Activated T-cell treated with anti-CD3 and anti-CD28 coated beads for 4 hours (primary cell): Measurements from ENCODE around the gene CRTAC1.

Experiments
- DNase-seq: peaks from one replicate; pipeline ENCODE4 v3.0.0-alpha.2; 2020

The CRTAC1 gene

DNA sequence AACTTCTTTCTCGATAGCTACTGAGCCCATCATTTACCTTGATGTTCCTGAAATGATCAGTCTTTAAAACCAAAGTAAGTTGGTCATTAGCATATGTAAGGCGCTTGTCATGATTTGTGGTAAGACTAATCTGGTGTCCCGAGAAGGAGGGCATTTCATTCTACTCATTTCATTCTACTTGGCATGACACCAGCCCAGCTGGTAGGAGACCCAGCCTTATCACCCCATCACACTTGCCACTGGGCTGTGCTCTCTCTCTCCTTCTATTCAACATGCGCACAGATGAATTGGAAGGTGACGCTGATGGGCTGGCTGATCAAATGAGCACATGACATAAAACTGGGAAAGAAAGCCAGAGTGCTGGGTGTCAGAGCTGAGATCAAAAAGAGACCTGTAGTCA is 65.7 kb downstream of the CRTAC1 start:
- DNase-seq, result no peak

DNA sequence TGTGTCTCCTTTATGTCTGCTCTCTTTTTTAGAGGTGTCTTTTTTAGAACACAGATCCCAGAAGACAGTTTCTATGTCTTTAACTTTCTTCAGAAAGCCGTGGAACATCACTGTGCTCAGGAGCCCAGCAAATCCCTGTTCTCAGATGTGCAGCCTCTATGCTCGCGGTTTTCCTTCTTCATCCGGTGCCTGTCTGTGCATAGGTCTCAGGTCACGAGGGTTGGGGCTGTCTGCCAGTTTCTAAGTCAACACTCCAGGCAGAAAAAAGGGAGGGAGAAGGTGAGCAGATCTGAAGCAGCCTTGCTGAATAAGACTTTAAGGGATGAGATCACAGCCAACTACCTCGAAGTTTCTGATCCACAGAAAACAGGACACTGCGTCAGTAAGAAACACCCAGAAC is 68.5 kb downstream of the CRTAC1 start:
- no peak for DNase-seq

DNA sequence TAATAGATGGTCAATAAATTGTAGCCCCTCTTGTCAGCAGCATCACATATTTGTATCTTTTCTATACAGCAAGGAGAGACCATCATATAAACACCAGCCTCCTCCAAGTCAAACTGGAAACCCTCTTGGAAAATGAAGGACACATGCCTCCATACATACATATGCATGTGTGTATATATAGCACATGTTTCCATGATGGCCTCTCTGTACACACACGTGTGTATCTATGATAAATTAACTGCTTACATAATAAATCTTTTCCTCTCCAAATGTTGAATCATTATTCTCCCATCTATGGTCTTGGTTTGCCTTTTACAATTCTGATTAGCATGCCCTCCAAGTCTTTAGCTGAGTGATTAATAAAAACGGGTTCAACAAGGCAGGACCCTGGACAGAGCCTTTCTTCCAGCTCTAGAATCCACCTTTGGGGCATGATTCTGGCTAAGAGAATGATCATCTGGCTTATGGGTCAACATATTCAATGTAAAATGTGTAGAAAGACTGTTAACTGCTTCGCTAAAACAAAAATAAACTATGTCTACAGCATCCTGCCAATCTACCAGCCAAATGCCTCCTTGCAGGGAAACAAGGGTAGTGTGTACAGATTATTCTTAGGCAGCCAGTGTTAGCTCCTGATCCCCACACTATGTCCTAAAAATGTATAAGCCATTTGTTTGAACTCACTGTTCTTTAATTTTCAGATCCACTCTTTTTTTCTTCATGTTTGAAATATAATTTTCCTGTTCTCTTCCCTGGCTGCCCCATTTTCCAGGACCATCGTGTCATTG is 70.0 kb downstream of the CRTAC1 start:
- no peak for DNase-seq

DNA sequence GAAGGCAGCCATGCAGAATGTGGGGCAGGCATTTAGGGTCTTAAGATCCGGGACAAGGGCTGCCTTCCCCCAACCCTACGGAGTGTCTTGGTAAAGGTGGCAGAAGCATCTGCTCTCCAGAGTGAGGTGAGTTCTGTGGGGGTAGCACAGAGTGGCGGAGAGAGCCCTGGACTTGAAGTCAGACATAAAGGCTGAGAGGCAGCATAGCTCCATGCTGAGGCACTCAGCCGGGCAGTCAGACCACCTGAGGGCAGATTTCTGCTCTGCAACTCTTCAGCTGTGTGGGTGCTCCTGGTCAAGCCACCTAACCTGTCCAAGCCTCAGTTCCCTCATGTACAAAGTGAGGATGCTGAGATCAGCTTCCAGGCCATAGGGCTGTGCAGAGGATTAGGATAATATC is 81.0 kb downstream of the CRTAC1 start:
- no peak for DNase-seq

DNA sequence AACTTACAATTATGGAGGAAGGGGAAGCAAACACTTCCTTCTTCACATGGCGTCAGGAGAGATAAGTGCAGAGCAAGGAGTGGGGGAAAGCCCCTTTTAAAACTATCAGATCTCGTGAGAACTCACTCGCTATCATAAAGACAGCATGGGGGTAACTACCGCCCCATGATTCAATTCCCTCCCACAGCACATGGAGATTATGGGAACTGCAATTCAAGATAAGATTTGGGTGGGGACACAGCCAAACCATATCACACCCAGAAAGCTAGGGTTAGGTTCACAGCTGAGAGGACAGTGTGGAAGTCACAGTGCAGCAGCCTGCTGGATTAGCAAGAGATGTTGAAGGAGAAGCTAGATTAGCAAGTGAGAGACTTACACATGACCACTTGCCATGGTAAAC is 81.6 kb downstream of the CRTAC1 start:
- no peak for DNase-seq

DNA sequence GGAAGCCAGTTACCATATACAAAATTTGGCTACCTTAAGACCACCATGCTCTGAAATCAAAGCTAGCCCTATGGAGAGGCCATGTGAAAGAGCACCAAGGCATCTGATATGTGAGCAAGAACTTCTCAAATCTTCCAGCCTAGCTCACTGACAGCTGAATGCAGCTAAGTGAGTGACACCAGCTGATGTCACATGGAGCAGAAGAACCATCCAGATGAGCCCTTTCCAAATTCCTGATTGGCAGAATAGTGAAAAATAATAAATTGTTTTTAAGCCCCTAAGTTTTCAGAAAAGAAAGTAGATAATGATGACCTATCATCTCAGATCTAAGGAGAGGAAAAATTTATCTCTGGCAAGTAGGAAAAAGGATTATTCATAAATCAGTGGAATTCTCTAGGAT is 85.6 kb downstream of the CRTAC1 start:
- DNase-seq, result no peak

DNA sequence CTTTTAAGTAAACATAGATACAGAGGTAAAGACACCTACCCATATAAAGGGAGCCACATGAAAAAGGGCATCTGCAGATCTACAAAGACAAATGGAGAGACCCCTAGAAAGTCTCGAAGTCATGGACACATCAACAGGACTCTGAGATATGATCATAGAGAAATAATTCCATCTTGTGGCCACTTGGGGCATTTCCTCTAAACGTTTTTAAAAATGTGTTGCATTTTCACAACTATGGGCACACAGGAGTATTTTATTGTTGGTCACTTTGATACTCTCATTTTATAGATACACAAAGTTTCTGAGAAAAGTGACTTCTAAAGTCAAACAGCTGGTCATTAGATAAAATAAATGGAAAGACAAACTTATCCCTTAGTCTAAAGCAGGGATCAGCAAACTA is 87.1 kb downstream of the CRTAC1 start:
- DNase-seq, result no peak

DNA sequence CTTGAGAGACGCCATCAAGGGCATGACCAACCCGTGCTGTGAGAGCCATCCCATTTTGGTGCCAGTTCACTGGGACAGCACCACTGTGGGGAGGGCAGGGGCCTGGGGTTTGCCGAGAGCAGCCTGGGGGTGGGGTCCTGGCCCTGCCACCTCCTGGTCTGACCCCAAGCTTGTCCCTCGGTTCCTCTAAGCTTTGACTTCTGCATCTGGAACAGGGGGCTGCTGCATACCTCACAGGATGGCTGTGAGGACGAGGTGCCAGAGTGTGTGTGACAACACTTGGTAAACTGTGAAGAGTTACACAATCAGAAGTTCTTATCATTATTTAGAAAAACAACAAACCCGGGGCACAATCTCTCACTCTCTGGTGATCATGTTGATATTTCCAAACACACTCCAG is 89.9 kb downstream of the CRTAC1 start:
- no peak for DNase-seq

DNA sequence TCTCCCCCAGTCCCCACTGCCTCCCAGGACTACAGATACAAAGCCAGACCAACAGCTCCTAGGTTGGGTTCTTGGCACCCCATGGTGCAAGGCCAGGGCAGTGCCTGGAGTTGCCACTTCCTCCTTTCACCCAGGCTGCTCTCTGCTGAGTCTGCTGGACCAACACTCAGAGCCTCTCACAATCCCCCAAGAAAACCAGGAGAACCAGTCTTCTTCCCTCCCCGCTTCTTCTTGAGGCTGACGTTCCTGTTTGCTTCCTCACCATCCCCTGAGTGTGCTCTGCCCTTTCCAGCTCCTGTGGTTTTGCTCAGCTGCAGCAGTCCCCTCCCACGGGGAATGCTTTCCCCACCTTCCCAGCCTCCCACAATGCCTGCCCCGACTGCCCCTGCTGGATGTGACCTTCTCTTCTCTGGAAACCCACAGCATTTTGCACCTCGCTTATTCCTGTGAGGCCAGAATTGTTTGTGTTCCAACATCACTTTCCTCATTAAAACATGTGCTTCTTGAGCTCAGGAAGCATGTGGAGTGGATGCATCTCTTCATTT is 90.9 kb downstream of the CRTAC1 start:
- DNase-seq, result no peak

DNA sequence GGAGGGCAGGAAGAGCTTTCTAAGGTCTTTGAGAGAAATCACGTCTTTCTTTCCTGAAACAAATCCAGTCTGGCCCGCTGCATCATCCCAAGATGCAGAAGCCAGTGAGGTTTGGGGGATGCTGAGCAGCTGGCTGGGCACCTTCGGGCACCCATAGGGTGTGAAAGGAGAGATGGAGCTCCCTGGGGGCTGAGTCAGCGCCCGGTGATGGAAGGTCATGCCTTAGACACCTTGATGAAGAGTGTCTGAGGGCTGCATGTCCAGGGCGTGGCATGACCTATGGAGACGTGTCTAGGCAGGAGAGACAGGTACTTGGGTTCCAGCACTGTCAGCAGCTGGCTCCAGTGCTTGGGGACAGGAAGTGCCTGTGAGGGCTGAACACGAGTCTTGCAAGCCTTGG is 92.5 kb downstream of the CRTAC1 start:
- DNase-seq, result no peak

DNA sequence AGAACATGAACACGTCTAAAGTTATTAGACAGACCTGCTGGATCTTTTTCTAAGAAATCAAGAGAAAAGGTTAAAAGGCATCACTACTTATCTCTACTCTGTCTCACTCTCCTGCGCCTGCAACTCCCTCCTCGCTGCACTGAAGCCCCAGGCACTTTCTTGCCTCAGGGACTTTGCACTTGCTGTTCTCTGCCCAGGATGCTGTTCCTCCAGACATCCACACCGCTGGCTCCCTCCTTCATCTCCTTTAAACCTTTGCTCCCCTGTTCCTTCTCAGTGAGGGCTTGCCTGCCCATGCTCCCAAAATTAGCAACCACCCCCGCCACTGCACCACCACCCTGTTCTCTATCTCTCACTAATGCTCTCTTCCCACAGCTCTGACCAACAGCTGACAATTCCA is 93.4 kb downstream of the CRTAC1 start:
- no peak for DNase-seq

DNA sequence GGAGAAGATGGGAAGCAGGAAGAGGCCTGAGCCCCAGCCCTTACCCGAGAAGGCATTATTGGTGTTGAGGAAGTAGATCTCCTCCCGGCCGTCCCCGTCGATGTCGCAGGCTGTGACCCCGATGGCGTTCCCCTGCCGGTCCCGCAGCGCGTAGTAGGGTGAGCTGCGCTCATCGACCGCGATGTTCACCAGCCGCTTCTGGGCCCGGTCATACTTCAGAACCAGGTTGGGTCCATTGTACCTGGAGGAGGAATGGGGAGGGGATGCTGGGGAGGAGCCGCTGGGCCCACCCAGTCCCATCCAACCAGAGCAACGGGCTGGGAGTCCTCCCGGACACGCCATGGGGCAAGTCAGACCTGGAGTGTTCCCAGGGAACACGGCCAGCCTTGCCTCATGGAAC is 94.3 kb downstream of the CRTAC1 start:
- DNase-seq, result no peak

DNA sequence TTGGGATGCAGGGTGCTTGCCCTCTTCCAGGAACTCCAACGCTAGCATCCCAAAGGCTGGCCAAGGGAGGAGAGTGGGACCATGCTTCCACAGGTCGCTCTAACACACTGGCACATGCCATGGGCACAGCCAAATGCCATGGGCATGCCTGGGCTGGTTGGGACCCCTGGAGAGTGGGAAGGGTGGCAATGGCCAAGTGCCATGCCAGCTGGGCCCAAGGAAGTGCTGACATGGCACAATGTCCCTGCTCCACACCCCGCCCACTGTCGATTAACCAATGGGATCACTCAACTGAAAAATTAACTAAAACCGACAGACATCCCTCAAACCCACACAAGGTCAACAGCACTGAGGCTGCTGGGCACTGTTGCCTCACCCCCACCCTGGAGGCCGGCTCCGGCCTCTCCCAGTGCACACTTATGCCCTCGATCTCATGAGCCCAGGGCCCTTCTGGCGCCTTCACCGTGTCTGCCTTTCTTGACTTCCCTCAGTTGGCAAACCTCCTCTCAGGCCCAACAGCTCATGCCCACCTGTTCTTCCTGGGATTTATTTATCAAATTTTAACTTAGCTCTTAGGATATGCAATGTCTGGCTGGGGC is 97.4 kb downstream of the CRTAC1 start:
- DNase-seq, result no peak

DNA sequence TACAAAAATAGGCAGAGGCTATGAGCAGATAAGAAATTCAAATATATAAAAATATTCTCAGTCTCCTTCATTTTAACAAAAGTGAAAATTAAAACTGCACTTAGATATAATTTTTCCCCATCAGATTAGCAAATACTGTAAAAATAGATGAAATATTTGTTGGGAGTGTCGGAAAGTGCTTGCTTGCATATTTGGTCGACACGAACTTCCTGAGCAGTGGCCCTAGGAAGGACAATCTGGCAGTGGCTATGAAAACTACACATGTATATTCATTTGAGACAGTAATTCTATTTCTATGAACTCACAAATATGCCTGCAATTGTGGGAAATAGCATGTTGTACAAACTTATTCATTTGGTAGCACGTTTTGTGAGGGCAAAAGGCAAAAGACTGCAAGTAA is 99.4 kb downstream of the CRTAC1 start:
- DNase-seq, result no peak

DNA sequence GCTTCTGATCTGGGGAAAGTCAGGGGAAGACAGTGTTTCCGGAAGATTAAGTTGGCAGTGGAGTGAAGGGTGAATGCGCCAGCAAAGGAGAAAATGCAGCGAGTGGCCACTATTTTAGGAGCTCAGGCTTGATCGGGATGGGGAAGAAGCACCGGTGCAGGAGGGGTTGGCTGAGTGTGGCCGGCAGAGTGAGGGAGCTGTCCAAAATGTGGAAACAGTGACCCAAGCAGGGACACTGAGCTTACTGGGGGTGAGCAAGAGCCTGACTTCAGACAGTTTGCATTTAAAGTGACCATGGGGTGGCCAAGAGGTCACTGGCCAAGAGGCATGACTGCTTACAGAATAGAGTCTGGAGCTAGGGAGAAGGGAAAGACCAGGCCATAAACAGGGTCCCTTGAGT is 101.5 kb downstream of the CRTAC1 start:
- DNase-seq, result no peak

DNA sequence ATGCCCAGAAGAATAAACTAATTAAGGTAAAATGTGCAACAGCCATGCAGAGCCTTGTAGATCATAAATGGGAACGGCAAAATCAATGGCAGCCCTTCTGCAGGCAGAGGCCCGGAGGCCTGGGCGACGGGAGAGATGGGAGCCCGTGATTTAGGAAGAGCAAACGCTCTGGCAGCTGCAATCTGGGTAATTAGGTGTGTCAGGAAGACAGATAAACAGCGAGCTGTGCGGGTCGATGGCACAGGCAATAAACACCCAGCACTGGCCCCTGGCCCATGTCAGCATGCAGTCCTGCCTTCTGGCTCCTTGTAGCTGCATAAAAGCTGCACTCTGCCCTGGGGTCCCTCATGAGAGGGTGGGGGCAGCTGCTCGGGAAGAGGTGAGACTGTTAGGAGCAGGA is 102.8 kb downstream of the CRTAC1 start:
- DNase-seq, result no peak

DNA sequence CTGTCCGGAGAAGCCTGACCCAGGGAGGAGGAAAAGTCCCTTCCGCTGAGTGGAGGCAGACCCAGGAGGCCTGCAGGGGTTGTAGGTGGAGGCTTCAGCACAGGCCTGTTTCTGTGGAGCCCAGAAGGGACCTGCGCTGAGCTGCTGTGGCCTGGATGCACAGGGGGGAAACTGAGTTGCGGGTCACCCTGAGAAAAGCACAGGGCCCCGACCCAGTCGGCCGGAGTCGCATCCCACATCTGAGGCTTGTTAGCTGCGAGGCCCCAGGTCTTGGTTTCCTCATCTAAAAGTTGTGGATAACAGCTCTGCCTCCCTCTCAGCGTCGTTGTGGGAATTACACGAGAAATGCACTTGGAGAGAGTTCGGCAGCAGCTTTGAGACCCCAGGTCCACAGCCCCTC is 104.4 kb downstream of the CRTAC1 start:
- DNase-seq, result no peak

DNA sequence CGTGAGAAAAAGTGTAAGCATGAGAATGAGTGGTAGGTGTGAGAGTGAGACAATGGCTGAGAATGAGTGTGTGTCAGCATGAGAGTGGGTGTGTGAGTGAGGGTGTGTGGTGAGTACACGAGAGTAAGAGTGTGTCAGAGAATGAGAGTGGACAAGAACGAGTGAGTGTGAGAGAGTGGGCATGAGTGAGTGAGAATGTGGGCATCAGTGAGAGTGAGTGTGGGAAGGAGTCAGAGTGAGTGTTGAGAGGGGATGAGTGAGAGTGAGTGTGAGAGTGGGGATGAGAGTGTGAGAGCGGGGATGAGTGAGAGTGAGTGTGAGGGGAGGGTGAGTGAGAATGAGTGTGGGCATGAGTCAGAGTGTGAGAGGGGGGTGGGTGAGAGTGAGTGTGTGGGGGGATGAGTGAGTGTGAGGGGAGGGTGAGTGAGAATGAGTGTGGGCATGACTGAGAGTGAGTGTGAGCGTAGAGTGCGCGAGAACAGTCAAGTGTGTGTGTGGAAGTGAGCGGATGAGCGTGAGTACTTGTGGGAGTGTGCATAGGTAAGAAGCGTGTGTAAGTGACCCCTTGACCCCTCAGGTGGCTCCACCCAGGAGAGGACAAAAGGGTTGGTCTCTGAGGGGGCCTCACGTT is 105.0 kb downstream of the CRTAC1 start:
- no peak for DNase-seq

DNA sequence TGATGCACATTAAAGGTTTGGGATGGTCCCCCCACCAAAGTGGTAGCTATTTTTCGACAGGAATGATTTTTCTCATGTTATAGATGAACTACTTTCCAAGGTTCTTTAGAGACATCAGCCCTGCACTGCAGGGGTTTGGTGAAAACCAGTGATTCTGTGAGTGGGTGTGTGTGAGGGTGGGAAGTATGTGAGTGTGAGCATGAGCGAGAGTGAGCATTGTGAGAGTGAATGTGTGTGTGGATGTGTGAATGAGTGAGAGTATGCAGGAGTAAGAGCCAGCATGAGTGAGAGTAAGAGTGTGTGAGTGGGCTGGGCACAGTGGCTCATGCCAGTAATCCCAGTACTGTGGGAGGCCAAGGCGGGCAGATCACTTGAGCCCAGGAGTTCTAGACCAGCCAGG is 105.7 kb downstream of the CRTAC1 start:
- DNase-seq, result no peak

DNA sequence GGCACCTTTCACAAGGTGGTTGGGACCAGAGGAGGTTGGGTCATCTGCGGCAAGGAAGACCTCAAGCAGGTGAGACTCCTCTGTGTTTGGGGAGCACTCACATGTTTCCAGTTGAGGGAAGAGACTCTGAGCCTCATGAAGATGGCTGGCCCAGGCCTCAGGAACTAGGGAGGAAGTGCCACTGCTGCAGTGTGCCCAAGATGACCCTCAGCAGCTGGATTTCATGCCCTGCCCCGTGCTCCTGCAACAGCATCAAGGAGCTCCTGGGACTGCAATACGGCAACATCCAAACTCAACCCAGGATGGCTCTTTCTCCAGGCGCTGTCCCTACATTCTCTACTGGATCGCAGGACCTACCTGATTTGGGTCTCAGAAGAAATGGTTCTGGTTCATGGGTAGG is 106.9 kb downstream of the CRTAC1 start:
- no peak for DNase-seq

DNA sequence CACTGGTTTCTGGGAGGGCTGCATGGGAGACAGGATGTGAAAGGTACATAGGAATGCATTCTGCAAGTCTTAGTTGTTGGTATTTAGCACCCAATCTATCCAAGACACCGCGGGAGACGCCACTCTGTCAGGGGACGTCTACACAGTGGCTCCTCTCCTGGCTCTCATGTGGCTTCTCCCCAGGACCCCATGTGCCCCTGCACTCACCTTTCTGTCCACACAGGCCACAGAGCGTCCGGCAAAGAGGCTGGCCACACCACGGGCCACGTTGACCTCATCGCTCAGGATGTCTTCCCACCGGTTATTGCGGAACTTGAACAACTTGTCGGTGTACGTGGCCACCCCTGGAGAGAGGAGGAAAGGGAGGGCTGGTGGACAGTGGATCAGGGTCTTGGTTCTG is 107.4 kb downstream of the CRTAC1 start:
- no peak for DNase-seq

DNA sequence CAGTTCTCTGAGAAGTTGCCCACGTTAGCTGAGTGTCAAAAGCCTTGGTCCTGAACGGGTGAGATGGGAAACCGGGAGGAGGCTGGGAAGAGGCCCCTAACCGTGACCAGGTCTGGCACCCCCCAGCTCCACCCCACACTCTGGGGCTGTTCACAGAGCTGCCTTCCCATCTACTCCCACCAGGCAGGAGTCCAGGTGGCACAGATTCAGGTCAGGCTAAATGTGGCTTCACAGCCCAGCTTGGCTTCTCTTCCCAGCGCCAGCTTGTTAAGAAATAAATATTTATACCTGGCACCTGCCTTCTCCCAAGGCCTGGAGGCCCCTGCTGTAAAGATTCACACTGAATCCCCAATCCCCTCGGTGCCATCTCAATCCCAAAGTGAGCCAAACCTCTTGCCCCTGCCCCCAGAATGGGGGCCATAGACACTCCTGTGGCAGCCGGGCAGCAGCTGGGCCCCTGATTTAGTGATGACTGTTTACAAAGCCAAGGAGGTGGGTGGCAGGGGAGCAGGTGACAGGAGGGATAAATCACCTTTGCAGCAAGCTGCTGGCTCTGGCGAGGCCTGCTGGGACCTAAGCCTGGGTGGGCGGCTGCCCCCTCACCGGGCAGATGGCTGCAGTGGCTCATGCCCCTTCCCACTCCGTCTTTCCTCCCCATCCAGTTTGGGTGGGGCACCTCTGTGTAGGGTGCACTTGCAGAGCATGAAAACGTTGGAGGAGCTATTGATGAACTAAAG is 108.2 kb downstream of the CRTAC1 start:
- no peak for DNase-seq

DNA sequence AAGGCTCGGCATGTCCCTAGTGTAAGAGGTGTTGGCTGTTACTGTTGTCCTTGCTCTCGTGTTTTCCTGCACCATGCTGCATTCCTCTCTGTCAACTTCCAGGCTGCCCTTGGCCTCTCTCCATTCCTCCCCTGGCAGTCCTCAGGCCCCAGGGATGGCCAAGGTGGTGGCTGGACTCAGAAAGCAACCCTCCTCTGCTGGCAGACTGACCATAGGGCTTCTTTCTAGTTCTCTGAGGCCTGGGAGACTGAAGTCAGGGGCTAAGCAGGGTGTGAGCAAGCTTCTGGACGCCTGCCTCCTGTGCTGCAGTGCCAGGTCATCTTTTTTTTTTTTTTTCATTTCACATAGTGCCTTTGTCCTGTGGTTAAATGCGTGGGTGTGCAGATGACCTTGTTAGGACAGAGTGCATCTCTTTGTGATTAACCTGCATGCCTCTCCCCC is 108.8 kb downstream of the CRTAC1 start:
- no peak for DNase-seq

DNA sequence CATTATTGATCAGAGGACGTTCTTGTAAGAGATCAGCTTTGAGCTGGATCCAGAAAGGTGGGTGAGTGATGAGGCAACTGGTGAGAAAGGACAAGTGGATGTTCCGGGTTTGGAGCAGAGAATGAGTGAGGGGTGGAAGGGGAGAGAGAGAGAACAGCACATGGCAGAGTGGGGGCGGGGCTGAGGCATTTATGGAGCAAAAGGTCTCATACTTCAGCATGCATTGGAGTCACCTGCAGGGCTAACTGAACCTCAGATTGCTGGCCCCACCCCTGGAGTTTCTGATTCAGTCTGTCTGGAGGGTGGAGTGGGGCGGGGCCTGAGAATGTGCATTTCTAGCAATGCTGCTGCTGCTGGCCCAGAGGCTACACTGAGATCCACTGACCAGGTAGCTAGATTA is 109.6 kb downstream of the CRTAC1 start:
- DNase-seq, result no peak
